Femur (tissue), 1 donor: ENCODE data around the gene FSTL5.

ENCODE experiments used
- DNase-seq: peaks from one replicate; pipeline ENCODE4 v3.0.0-alpha.2; 2017

The FSTL5 gene

GRCh38 chr4:162102713-162103112, 61.1 kb downstream of the FSTL5 start:
- no peak for DNase-seq

- no peak for DNase-seq
These were observed 62.5 kb downstream of the FSTL5 start for GRCh38 chr4:162101337-162101736.

GRCh38 chr4:162075726-162076125, 88.1 kb downstream of the FSTL5 start:
- peak; percentile 21 for DNase-seq

- DNase-seq = no peak
These were observed 102.6 kb downstream of the FSTL5 start for GRCh38 chr4:162061214-162061613.

- DNase-seq = no peak
These were observed 104.1 kb downstream of the FSTL5 start for GRCh38 chr4:162059656-162060055.

- DNase-seq = no peak
These were observed 106.8 kb downstream of the FSTL5 start for GRCh38 chr4:162056990-162057389.

GRCh38 chr4:162046135-162046534, 117.7 kb downstream of the FSTL5 start:
- no peak for DNase-seq

GRCh38 chr4:162038112-162038511, 125.7 kb downstream of the FSTL5 start:
- DNase-seq = no peak

GRCh38 chr4:162017863-162018262, 145.9 kb downstream of the FSTL5 start:
- DNase-seq = no peak

- no peak for DNase-seq
These were observed 146.8 kb downstream of the FSTL5 start for GRCh38 chr4:162016991-162017390.

GRCh38 chr4:162016219-162016618, 147.6 kb downstream of the FSTL5 start:
- peak; percentile 19 for DNase-seq

GRCh38 chr4:162015090-162015489, 148.7 kb downstream of the FSTL5 start:
- no peak for DNase-seq

GRCh38 chr4:162011089-162011488, 152.7 kb downstream of the FSTL5 start:
- no peak for DNase-seq

- DNase-seq = no peak
These were observed 153.4 kb downstream of the FSTL5 start for GRCh38 chr4:162010362-162010761.

- no peak for DNase-seq
These were observed 171.5 kb downstream of the FSTL5 start for GRCh38 chr4:161992317-161992716.

- DNase-seq = no peak
These were observed 172.0 kb downstream of the FSTL5 start for GRCh38 chr4:161991811-161992210.

GRCh38 chr4:161990721-161991120, 173.1 kb downstream of the FSTL5 start:
- DNase-seq = no peak

- DNase-seq = no peak
These were observed 174.9 kb downstream of the FSTL5 start for GRCh38 chr4:161988946-161989345.

- no peak for DNase-seq
These were observed 176.2 kb downstream of the FSTL5 start for GRCh38 chr4:161987611-161988010.

GRCh38 chr4:161952382-161952781, 211.4 kb downstream of the FSTL5 start:
- no peak for DNase-seq

GRCh38 chr4:161949946-161950725, 213.7 kb downstream of the FSTL5 start:
- DNase-seq = no peak

- DNase-seq = no peak
These were observed 215.6 kb downstream of the FSTL5 start for GRCh38 chr4:161948026-161948770.

- no peak for DNase-seq
These were observed 226.2 kb downstream of the FSTL5 start for GRCh38 chr4:161937596-161937995.
